DMS79 (cell line): Measurements from ENCODE around the gene RASL10B.

Experiments used
- DNase-seq: peaks from one replicate; lab custom pipeline; 2025; lab: John Stamatoyannopoulos, UW

RASL10B gene

GRCh38 chr17:35717475-35717874 lies 14.0 kb upstream of the RASL10B start:
- DNase-seq = no peak

GRCh38 chr17:35723735-35724134 lies 7.7 kb upstream of the RASL10B start:
- no peak for DNase-seq

- DNase-seq = no peak
Observed at GRCh38 chr17:35725058-35725457, 6.4 kb upstream of the RASL10B start.

GRCh38 chr17:35725802-35726126 lies 5.7 kb upstream of the RASL10B start:
- DNase-seq = no peak

- no peak for DNase-seq
Observed at GRCh38 chr17:35726127-35726952, 5.1 kb upstream of the RASL10B start.

- DNase-seq = peak; percentile 86
Observed at GRCh38 chr17:35726953-35727460, 4.4 kb upstream of the RASL10B start.

- peak; percentile 53 for DNase-seq
Observed at GRCh38 chr17:35727635-35728034, 3.8 kb upstream of the RASL10B start.

GRCh38 chr17:35728551-35728950 lies 2.9 kb upstream of the RASL10B start:
- no peak for DNase-seq

GRCh38 chr17:35729405-35729833 lies 2.0 kb upstream of the RASL10B start:
- no peak for DNase-seq

GRCh38 chr17:35730400-35731005 lies 936 bp upstream of the RASL10B start:
- no peak for DNase-seq

- no peak for DNase-seq
Observed at GRCh38 chr17:35731917-35732805, 722 bp downstream of the RASL10B start.

GRCh38 chr17:35732806-35733136 lies 1.3 kb downstream of the RASL10B start:
- no peak for DNase-seq

- no peak for DNase-seq
Observed at GRCh38 chr17:35733366-35733765, 1.9 kb downstream of the RASL10B start.

GRCh38 chr17:35734396-35734795 lies 3.0 kb downstream of the RASL10B start:
- DNase-seq = no peak

GRCh38 chr17:35735036-35735805 lies 3.8 kb downstream of the RASL10B start:
- no peak for DNase-seq

GRCh38 chr17:35736236-35736635 lies 4.8 kb downstream of the RASL10B start:
- DNase-seq = no peak

GRCh38 chr17:35738519-35739133 lies 7.2 kb downstream of the RASL10B start:
- no peak for DNase-seq

- no peak for DNase-seq
Observed at GRCh38 chr17:35740216-35740615, 8.8 kb downstream of the RASL10B start.

GRCh38 chr17:35740997-35741931 lies 9.8 kb downstream of the RASL10B start:
- no peak for DNase-seq

GRCh38 chr17:35742496-35742895 lies 11.1 kb downstream of the RASL10B start:
- DNase-seq = no peak
